Uterus (tissue), 2 donors: ENCODE results near the gene CEACAM18.

Experiments
- CTCF ChIP-seq, 4 experiments: fragments of 200-600 bp in 2 of 4; fragments of 450-650 bp in 2 of 4; sonication (generic) in 2 of 4; IDR thresholded peaks; one replicate each; pipeline ENCODE4 v1.5.1; 2016 to 2019; ENCODE audit warnings: antibody characterized with exemption in 4 of 4, mild to moderate bottlenecking in 2 of 4, moderate library complexity in 1 of 4
- POLR2A ChIP-seq, 2 donors: fragments of 450-650 bp; IDR thresholded peaks; one replicate each; pipeline ENCODE4 v1.6.1; 2016; ENCODE audit warnings: antibody characterized with exemption in 2 of 2, mild to moderate bottlenecking in 1 of 2, moderate library complexity in 1 of 2

DNA sequence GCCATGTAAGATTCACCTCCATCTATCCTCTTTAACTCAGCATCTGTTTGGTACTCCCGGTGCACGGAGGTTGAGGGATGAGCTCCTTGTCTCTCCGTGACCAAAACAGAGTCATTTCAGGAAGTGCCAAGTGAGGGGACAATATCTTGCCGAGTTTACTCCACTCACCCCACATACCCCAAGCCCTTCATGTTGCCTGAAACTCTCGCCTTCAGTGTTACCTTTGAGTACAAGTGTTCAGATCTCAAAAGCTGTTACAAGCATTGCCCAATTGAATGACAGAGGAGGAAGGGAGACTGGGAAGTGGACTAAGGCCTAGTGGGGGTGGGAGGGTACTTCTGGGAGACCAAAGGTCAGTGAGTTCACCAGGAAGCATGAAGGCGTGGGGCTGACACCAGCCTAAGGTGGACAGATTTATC is 29.3 kb downstream of the CEACAM18 start:
- no peak for TF ChIP-seq POLR2A (IDR thresholded peaks at IDR 0.05)
- TF ChIP-seq CTCF (IDR thresholded peaks at IDR 0.05): no peak
